GM19043 (cell line): ENCODE measurements around the gene APBA2.
"Not testable (repeated sequence)": the region's sequence is repeated elsewhere in the genome, so short reads cannot be mapped to it uniquely, and the experiment has no call there.

ENCODE experiments used
- ATAC-seq: cut with Tn5 transposase; IDR thresholded peaks from one replicate; pipeline ENCODE4 v1.9.1; 2021; ENCODE audit warnings: low read depth; ENCODE audit not compliant: unreplicated experiment

Gene APBA2

DNA sequence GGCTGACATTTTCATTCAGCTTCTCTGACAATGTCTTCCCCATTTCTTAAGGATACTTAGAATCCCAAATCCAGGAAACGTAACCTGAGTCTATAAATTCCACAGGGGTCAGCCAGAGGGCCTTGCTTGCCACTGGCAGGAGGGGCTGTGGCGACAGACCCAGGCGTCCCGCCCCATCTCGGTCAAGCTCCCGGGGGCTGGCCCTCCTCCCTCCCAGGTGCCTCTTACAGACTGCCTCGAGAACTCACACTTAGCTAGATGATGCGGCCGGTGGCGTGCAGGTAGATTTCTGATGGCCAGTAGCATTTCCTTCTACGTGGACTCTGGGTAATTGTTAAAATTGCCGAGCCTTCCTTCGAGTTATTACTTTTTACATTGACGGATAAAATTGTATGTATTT, 211.4 kb downstream of the APBA2 start:
- no peak for ATAC-seq

GRCh38 chr15:29097971-29098370, 212.2 kb downstream of the APBA2 start:
- ATAC-seq: no peak

DNA sequence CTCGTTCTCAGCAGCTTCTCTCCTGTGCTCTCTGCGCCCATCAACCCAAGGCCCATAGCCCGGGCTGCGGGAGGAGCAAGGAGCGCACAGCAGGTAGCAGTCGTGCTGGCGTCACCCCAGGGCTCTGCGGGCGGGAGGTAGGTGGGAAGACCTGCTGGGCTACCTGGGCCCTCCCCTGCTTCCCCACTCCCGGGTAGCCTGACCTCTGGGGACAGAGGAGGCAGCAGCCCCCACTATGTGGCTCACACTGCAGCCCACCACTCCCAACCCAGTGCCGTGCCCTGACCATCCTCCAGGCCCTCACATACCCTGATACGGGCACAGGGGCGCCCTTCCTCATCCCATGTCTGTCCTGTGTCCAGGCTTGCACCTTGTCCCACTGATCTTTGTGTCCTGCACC, 212.9 kb downstream of the APBA2 start:
- no peak for ATAC-seq

GRCh38 chr15:29099131-29099880, 213.5 kb downstream of the APBA2 start:
- ATAC-seq: no peak

DNA sequence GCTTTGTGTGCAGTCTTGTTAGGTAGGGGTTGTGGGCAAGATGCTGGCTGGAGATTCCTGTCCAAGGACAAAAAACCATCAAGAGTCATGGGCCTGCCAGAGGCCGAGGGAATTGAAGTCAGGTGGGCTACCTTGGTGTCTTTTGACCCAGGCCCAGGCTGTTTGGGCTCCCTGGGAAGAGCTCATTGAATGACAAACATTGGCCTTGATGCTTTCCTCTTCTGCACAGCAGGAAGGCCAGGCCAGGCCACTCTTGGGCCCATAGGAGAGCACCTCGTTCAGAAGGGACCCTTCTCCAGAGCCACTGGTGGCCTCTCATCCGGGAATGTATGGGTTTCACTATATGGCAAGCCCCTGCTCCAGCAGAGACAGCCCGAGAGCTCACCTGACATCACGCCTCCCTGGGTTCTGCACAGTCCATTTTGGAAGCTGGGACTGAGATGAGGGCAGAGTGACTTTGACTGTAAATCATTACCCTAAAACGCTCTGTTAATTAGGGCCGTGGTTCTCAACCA, 214.8 kb downstream of the APBA2 start:
- no peak for ATAC-seq

GRCh38 chr15:29101491-29101890, 215.7 kb downstream of the APBA2 start:
- no peak for ATAC-seq

- ATAC-seq: not testable (repeated sequence)
Observed at GRCh38 chr15:29102173-29102794, 216.5 kb downstream of the APBA2 start.

DNA sequence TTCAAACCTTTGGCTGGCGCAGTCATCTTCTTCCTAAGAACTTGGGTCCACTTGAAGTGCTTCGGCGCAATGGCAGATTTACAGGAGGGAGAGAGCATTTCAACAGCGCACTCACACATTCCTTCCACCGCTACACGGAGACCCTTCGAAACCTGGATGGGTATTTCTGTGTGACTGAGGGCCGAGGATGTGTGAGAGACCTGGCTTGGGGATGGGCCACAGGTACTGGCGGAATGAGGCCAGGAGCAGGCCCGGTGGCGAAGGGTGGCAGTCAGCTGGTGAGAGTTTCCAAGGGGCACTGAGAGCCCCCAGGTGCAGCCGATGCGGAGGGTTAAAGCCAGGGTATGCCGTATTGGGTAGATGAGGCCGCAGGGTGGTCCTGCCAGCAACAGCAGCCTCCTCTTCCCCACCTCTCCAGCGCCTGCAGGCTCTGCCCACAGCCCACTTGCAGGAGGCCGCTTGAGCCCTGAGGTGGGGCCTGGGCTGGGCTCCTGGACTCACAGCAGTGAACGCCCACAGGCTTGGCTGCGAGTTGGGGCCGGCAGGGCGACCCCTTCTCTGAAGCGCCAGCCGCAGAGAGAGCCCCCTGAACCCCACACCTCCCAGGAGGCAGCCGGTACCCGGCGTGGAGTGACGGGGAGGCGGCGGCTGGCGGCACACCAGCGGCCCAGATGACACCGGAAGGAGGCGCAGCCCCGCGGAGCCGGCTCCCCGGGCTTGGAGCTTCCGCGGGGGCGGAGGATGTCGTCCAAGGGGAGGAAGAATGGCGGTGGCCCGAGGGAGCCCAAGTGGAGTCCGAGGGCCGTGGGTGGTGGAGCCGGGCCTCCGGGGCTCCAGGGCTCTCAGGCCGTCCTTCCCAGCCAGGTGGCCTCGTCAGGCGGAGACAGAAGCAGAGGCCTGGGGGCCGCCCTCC, 217.4 kb downstream of the APBA2 start:
- ATAC-seq: no peak

- ATAC-seq: no peak
Observed at GRCh38 chr15:29103824-29104565, 218.2 kb downstream of the APBA2 start.

GRCh38 chr15:29104566-29104880, 218.7 kb downstream of the APBA2 start:
- ATAC-seq: no peak

- no peak for ATAC-seq
Observed at GRCh38 chr15:29105151-29105854, 219.5 kb downstream of the APBA2 start.

DNA sequence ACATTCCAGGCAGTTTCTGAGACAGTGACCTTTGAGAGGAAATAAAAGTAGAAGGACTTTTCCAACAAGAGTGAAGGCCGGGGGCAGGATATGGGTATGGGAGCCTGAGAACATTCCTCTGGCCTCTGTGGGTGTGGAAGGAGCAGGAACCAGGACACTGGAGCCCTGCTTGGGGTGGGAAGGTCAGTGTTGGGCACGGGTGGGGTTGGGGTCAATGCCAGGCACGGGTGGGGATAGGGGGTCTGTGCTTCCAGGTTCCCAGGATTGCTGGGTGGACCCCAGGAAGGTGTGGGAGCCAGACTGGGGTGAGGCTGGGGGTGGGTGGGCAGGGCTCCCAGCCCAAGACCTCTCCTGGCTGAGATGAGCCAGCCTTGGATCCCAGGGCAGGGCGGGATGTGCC, 220.3 kb downstream of the APBA2 start:
- ATAC-seq: no peak

GRCh38 chr15:29106551-29107290, 220.9 kb downstream of the APBA2 start:
- no peak for ATAC-seq

DNA sequence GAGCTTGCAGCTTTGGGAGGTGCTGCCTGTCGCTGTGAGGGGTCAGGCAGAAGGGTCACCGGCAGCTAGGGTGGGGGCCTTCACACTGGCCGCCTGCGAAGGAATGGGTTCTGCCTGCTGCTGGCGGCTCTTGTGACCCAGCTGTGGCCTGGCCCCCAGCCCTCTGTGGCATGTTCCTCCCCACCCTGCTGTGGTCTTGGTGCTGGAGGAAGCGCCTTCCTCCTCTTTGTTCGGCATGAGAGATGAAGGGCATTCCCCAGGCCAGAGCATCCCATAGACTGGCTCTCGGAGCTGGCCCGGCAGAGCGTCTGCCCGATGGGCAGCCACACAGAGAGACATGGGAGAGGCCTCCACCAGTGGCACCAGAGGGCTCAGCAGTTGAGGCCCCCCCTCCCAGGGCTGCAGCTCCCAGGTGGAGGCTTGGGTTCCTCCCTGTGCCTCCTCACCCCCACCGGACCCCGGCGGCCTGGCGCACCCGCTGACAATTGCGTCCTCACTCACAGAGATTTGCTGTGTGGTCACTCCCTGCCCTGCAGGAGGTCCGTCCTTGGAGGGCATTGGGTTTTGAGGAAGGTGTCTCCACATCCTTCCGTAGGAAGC, 221.6 kb downstream of the APBA2 start:
- no peak for ATAC-seq

GRCh38 chr15:29107971-29108645, 222.3 kb downstream of the APBA2 start:
- no peak for ATAC-seq

DNA sequence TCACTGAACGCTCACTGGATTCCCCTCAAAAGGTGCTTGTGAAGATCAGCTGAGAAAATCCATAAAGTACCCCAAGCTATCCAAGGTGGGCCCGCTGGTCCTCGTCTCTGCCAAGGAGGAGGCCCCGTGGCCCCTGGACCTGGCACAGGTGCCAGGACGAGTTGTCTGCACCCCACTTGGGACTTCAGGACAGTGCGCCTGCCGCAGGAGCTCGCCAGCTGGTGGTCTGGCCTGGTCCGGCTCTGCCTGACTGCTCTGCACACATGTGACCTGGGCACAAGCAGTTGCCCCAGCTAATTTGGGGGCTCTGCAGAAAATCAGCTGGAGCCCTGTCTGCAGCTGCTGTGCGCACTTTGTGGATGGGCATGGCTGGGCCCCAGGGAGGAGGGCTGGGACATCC, 224.0 kb downstream of the APBA2 start:
- no peak for ATAC-seq

GRCh38 chr15:29110176-29110575, 224.4 kb downstream of the APBA2 start:
- no peak for ATAC-seq

DNA sequence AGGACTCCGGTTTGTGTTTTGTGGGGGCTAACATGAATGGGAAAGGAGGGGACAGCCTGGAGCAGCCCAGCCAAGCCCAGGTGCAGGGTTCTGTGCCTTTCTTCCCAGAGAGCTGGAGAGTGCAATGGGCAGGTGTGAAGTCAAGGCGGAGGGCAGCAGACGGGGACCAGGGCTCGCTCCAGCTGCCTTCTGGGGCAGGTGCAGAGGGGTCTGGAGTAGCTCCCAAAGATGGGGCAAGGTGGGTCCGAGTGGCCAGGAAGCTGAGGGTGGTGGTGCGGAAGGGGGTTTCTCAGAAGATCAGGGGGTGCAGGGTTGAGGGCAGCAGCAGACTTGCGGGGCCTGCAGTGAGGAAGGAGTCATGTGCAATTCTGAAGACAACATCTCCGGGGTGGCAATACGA, 225.0 kb downstream of the APBA2 start:
- no peak for ATAC-seq
